ENCODE data around the gene ITPRIPL2. TPM values are rescaled to one million over a fixed set of nuclear protein-coding genes. Genes with fewer than 3 reads are reported as not detected.

The ITPRIPL2 gene
- total RNA-seq, 1 donor from 2014 or later = 39.2 TPM

GRCh38 chr16:19151310-19151709 lies 37.5 kb downstream of the ITPRIPL2 start:
- Mint-ChIP-seq H3K4me3 (no peak overlapping the region), H3K4me1 (no peaks in the 10 kb centered on the region), H3K27ac (no peak overlapping the region), H3K36me3 (no peaks in the 10 kb centered on the region), H3K9me3 (peaks cover 15% of the 10 kb centered on the region), H3K27me3 (ENCODE audit: low read depth) (peaks cover 37% of the 10 kb centered on the region)
- DNase-seq (ENCODE audit: low spot score in 2 of 2, unreplicated experiment in 2 of 2) = no peak
- TF ChIP-seq CTCF (IDR thresholded peaks at IDR 0.05; ENCODE audit: unreplicated experiment) = no peak

- no peak overlapping the region for H3K4me3 Mint-ChIP-seq
- H3K27ac Mint-ChIP-seq = no peak overlapping the region
- H3K4me1 Mint-ChIP-seq = no peaks in the 10 kb centered on the region
- peaks cover 17% of the 10 kb centered on the region for H3K9me3 Mint-ChIP-seq
- H3K27me3 Mint-ChIP-seq (ENCODE audit: low read depth) = peaks cover 39% of the 10 kb centered on the region
- no peak for DNase-seq (ENCODE audit: low spot score in 2 of 2, unreplicated experiment in 2 of 2)
- TF ChIP-seq CTCF (IDR thresholded peaks at IDR 0.05; ENCODE audit: unreplicated experiment) = no peak
- no peaks in the 10 kb centered on the region for H3K36me3 Mint-ChIP-seq
Observed at GRCh38 chr16:19152042-19152441, 38.3 kb downstream of the ITPRIPL2 start.

- Mint-ChIP-seq H3K36me3 (no peaks in the 10 kb centered on the region), H3K27ac (no peak overlapping the region), H3K9me3 (peaks cover 7% of the 10 kb centered on the region), H3K4me1 (no peaks in the 10 kb centered on the region), H3K4me3 (no peak overlapping the region), H3K27me3 (ENCODE audit: low read depth) (peaks cover 42% of the 10 kb centered on the region)
- no peak for TF ChIP-seq CTCF (IDR thresholded peaks at IDR 0.05; ENCODE audit: unreplicated experiment)
- DNase-seq (ENCODE audit: low spot score in 2 of 2, unreplicated experiment in 2 of 2) = no peak
Observed at GRCh38 chr16:19153876-19154275, 40.1 kb downstream of the ITPRIPL2 start.

GRCh38 chr16:19162085-19162484 lies 48.3 kb downstream of the ITPRIPL2 start:
- no peak for DNase-seq (ENCODE audit: low spot score in 2 of 2, unreplicated experiment in 2 of 2)
- Mint-ChIP-seq H3K36me3 (no peaks in the 10 kb centered on the region), H3K4me1 (peaks cover 11% of the 10 kb centered on the region), H3K27ac (no peak overlapping the region), H3K9me3 (peaks cover 7% of the 10 kb centered on the region), H3K27me3 (ENCODE audit: low read depth) (peaks cover 8% of the 10 kb centered on the region), H3K4me3 (no peak overlapping the region)
- TF ChIP-seq CTCF (IDR thresholded peaks at IDR 0.05; ENCODE audit: unreplicated experiment) = no peak

GRCh38 chr16:19163215-19163614 lies 49.5 kb downstream of the ITPRIPL2 start:
- H3K4me3 Mint-ChIP-seq = no peak overlapping the region
- H3K27ac Mint-ChIP-seq = no peak overlapping the region
- peaks cover 11% of the 10 kb centered on the region for H3K4me1 Mint-ChIP-seq
- TF ChIP-seq CTCF (IDR thresholded peaks at IDR 0.05; ENCODE audit: unreplicated experiment) = no peak
- peaks cover 7% of the 10 kb centered on the region for H3K9me3 Mint-ChIP-seq
- peaks cover 6% of the 10 kb centered on the region for H3K27me3 Mint-ChIP-seq (ENCODE audit: low read depth)
- no peaks in the 10 kb centered on the region for H3K36me3 Mint-ChIP-seq
- DNase-seq (ENCODE audit: low spot score in 2 of 2, unreplicated experiment in 2 of 2) = no peak

- no peak for DNase-seq (ENCODE audit: low spot score in 2 of 2, unreplicated experiment in 2 of 2)
- Mint-ChIP-seq H3K4me3 (no peak overlapping the region), H3K9me3 (peaks cover 7% of the 10 kb centered on the region), H3K27me3 (ENCODE audit: low read depth) (peaks cover 6% of the 10 kb centered on the region), H3K36me3 (no peaks in the 10 kb centered on the region), H3K27ac (peak overlapping the region; percentile 85), H3K4me1 (peaks cover 11% of the 10 kb centered on the region)
- TF ChIP-seq CTCF (IDR thresholded peaks at IDR 0.05; ENCODE audit: unreplicated experiment) = no peak
Observed at GRCh38 chr16:19164285-19164684, 50.5 kb downstream of the ITPRIPL2 start.
